Neural cell (in vitro differentiated cells): Measurements from ENCODE around the gene FGD3. TPM values are rescaled to one million over a fixed set of nuclear protein-coding genes. Genes with fewer than 3 reads are reported as not detected.

Experiments used
- H2AFZ ChIP-seq: fragments of 200-600, 300-800 bp; sonication (generic), shearing (Covaris generic); 2 replicates; pipeline ENCODE4 v1.6.0; 2014; ENCODE audit warnings: low read depth, mild to moderate bottlenecking, antibody characterized with exemption, low read length, moderate library complexity
- H3F3A ChIP-seq: fragments of 200-600 bp; shearing (Covaris generic); 2 replicates; pipeline ENCODE4 v1.6.1; 2016; ENCODE audit warnings: mild to moderate bottlenecking, moderate library complexity, mixed read lengths, antibody characterized with exemption, low read length; ENCODE audit not compliant: insufficient read depth, poor library complexity, severe bottlenecking
- H3K27ac ChIP-seq: fragments of 200-600, 300-800 bp; sonication (generic), shearing (Covaris generic); 2 replicates; pipeline ENCODE4 v1.5.1; 2014; ENCODE audit warnings: mild to moderate bottlenecking, low read length, moderate library complexity
- H3K27me3 ChIP-seq: fragments of 300-800, 200-600 bp; sonication (generic), shearing (Covaris generic); 2 replicates; pipeline ENCODE4 v1.6.0; 2014; ENCODE audit warnings: mild to moderate bottlenecking, low read depth, low read length, moderate library complexity; ENCODE audit not compliant: insufficient read depth
- H3K36me3 ChIP-seq: fragments of 300-800, 200-600 bp; sonication (generic), shearing (Covaris generic); 2 replicates; pipeline ENCODE4 v1.5.1; 2014; ENCODE audit warnings: mild to moderate bottlenecking, antibody characterized with exemption, low read length, moderate library complexity; ENCODE audit not compliant: insufficient read depth
- H3K4me2 ChIP-seq: fragments of 300-800, 200-600 bp; sonication (generic), shearing (Covaris generic); 2 replicates; pipeline ENCODE4 v1.6.0; 2014; ENCODE audit warnings: mild to moderate bottlenecking, low read length
- H3K4me3 ChIP-seq: fragments of 300-800, 200-600 bp; sonication (generic), shearing (Covaris generic); 2 replicates; pipeline ENCODE4 v1.5.1; 2014; ENCODE audit warnings: mild to moderate bottlenecking, low read length, moderate library complexity
- H3K79me2 ChIP-seq: fragments of 200-600 bp; shearing (Covaris generic); replicated peaks from 2 replicates; pipeline ENCODE4 v1.6.0; 2014; ENCODE audit warnings: mild to moderate bottlenecking, low read length, moderate library complexity; ENCODE audit not compliant: insufficient read depth
- H3K9ac ChIP-seq: fragments of 300-800, 200-600 bp; sonication (generic), shearing (Covaris generic); 2 replicates; pipeline ENCODE4 v1.6.1; 2016; ENCODE audit warnings: mild to moderate bottlenecking, low read length, mixed read lengths
- H3K9me2 ChIP-seq: fragments of 200-600 bp; shearing (Covaris generic); 2 replicates; pipeline ENCODE4 v1.6.1; 2016; ENCODE audit warnings: mild to moderate bottlenecking, low read length, mixed read lengths; ENCODE audit not compliant: insufficient read depth
- H3K9me3 ChIP-seq: fragments of 200-600, 300-800 bp; sonication (generic), shearing (Covaris generic); 2 replicates; pipeline ENCODE4 v1.6.1; 2016; ENCODE audit warnings: mild to moderate bottlenecking, mixed run types, low read length, moderate library complexity, mixed read lengths
- H4K20me1 ChIP-seq: fragments of 200-600 bp; shearing (Covaris generic); 2 replicates; pipeline ENCODE4 v1.6.1; 2016; ENCODE audit warnings: mild to moderate bottlenecking, mixed run types; ENCODE audit not compliant: insufficient read depth
- EP300 ChIP-seq: fragments of 450-650 bp; conservative IDR thresholded peaks from 2 replicates; pipeline ENCODE4 v1.6.1; 2014; ENCODE audit warnings: antibody characterized with exemption, mild to moderate bottlenecking, moderate library complexity; ENCODE audit not compliant: poor library complexity, severe bottlenecking
- EZH2 ChIP-seq: fragments of 200-600, 300-800 bp; shearing (Covaris generic), sonication (generic); IDR thresholded peaks from 2 replicates; pipeline ENCODE4 v1.6.1; 2014; ENCODE audit warnings: antibody characterized with exemption, low read length, borderline replicate concordance, mild to moderate bottlenecking; ENCODE audit not compliant: insufficient read depth, poor library complexity, severe bottlenecking
- MXI1 ChIP-seq: fragments of 450-650 bp; conservative IDR thresholded peaks from 2 replicates; pipeline ENCODE4 v1.6.1; 2014; ENCODE audit warnings: antibody characterized with exemption, mild to moderate bottlenecking; ENCODE audit not compliant: poor library complexity, severe bottlenecking
- POLR2AphosphoS5 ChIP-seq: IDR thresholded peaks from 2 replicates; pipeline ENCODE4 v1.6.1; 2012
- RAD21 ChIP-seq: fragments of 450-650 bp; conservative IDR thresholded peaks from 2 replicates; pipeline ENCODE4 v1.6.1; 2014; ENCODE audit warnings: antibody characterized with exemption, mild to moderate bottlenecking, moderate library complexity
- SMC3 ChIP-seq: fragments of 450-650 bp; conservative IDR thresholded peaks from 2 replicates; pipeline ENCODE4 v1.6.1; 2014; ENCODE audit warnings: antibody characterized with exemption, mild to moderate bottlenecking, moderate library complexity; ENCODE audit not compliant: poor library complexity
- TAF1 ChIP-seq: IDR thresholded peaks from 2 replicates; pipeline ENCODE4 v1.6.1; 2012; ENCODE audit warnings: low read depth
- polyA plus RNA-seq: library from polyadenylated mRNA; depleted of rRNA; stranded (reverse); fragments of >200 nt; gene quantifications from 2 replicates; pipeline ENCODE4 v1.2.3, GENCODE V29; 2014
- TF ChIP-seq, protein P1 (sequence below): IDR thresholded peaks from 2 replicates; pipeline ENCODE4 v1.6.1; 2012; ENCODE audit warnings: borderline replicate concordance
- TF ChIP-seq, protein P2 (sequence below): fragments of 450-650 bp; IDR thresholded peaks from 2 replicates; pipeline ENCODE4 v1.5.1; 2014; ENCODE audit warnings: antibody characterized with exemption, mild to moderate bottlenecking, moderate library complexity; ENCODE audit not compliant: poor library complexity, severe bottlenecking

Gene FGD3
- polyA plus RNA-seq, 1 donor from 2014 or later: 8.3 TPM

GRCh38 chr9:93080406-93080805, 133.1 kb downstream of the FGD3 start (continued):
- TF ChIP-seq EP300 (no peak), SMC3 (no peak)

DNA sequence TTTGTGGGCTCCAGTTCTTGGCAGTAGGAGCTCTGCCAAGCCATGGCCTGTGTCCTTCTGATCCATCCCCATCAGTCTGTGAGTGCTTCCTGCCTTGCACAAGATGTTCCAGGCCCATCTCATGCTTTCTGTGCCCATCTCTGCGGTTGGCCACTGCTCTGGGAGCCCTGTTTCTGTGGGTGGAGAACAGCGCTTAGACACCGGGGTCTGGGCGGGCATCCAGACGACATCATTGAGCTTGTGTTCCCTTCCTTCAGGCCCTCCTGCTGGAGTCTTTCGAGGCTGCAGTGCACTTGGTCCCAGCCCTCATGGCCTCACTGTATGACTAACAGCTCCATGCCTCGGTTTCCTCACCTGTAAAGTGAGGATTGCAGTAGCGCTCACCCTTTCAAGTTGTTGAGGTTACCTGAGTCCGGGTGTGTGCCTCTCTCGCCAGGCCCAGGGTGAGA, 133.8 kb downstream of the FGD3 start:
- Histone ChIP-seq H3K9ac (no peak overlapping the region), H3K27me3 (no peaks in the 10 kb centered on the region)
- TF ChIP-seq EZH2 (no peak), TAF1 (no peak), EP300 (no peak), POLR2AphosphoS5 (no peak), RAD21 (no peak), MXI1 (no peak), SMC3 (no peak)
- TF ChIP-seq, protein P1, sequence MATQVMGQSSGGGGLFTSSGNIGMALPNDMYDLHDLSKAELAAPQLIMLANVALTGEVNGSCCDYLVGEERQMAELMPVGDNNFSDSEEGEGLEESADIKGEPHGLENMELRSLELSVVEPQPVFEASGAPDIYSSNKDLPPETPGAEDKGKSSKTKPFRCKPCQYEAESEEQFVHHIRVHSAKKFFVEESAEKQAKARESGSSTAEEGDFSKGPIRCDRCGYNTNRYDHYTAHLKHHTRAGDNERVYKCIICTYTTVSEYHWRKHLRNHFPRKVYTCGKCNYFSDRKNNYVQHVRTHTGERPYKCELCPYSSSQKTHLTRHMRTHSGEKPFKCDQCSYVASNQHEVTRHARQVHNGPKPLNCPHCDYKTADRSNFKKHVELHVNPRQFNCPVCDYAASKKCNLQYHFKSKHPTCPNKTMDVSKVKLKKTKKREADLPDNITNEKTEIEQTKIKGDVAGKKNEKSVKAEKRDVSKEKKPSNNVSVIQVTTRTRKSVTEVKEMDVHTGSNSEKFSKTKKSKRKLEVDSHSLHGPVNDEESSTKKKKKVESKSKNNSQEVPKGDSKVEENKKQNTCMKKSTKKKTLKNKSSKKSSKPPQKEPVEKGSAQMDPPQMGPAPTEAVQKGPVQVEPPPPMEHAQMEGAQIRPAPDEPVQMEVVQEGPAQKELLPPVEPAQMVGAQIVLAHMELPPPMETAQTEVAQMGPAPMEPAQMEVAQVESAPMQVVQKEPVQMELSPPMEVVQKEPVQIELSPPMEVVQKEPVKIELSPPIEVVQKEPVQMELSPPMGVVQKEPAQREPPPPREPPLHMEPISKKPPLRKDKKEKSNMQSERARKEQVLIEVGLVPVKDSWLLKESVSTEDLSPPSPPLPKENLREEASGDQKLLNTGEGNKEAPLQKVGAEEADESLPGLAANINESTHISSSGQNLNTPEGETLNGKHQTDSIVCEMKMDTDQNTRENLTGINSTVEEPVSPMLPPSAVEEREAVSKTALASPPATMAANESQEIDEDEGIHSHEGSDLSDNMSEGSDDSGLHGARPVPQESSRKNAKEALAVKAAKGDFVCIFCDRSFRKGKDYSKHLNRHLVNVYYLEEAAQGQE: no peak
- TF ChIP-seq, protein P2, sequence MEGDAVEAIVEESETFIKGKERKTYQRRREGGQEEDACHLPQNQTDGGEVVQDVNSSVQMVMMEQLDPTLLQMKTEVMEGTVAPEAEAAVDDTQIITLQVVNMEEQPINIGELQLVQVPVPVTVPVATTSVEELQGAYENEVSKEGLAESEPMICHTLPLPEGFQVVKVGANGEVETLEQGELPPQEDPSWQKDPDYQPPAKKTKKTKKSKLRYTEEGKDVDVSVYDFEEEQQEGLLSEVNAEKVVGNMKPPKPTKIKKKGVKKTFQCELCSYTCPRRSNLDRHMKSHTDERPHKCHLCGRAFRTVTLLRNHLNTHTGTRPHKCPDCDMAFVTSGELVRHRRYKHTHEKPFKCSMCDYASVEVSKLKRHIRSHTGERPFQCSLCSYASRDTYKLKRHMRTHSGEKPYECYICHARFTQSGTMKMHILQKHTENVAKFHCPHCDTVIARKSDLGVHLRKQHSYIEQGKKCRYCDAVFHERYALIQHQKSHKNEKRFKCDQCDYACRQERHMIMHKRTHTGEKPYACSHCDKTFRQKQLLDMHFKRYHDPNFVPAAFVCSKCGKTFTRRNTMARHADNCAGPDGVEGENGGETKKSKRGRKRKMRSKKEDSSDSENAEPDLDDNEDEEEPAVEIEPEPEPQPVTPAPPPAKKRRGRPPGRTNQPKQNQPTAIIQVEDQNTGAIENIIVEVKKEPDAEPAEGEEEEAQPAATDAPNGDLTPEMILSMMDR: no peak

GRCh38 chr9:93081931-93082330, 134.6 kb downstream of the FGD3 start:
- H3K4me2 ChIP-seq: no peak overlapping the region
- no peak overlapping the region for H3K9ac ChIP-seq
- TF ChIP-seq TAF1 (no peak), RAD21 (no peak), POLR2AphosphoS5 (no peak), EZH2 (no peak), MXI1 (no peak), EP300 (no peak), SMC3 (no peak)
- TF ChIP-seq, protein P2: no peak
- TF ChIP-seq, protein P1: no peak

More for the DNA sequence above, 133.8 kb downstream of the FGD3 start:
- Histone ChIP-seq H3K9me3 (no peaks in the 10 kb centered on the region), H3K9me2 (no peaks in the 10 kb centered on the region), H3K79me2 (no peaks in the 10 kb centered on the region), H3F3A (no peaks in the 10 kb centered on the region), H3K27ac (no peak overlapping the region), H3K4me3 (no peak overlapping the region), H3K4me2 (no peak overlapping the region), H4K20me1 (no peaks in the 10 kb centered on the region), H3K36me3 (no peaks in the 10 kb centered on the region), H2AFZ (no peak overlapping the region)

More at GRCh38 chr9:93081931-93082330, 134.6 kb downstream of the FGD3 start:
- Histone ChIP-seq H3K9me3 (no peaks in the 10 kb centered on the region), H3F3A (no peaks in the 10 kb centered on the region), H3K27me3 (no peaks in the 10 kb centered on the region), H3K79me2 (no peaks in the 10 kb centered on the region), H2AFZ (no peak overlapping the region), H4K20me1 (no peaks in the 10 kb centered on the region), H3K9me2 (no peaks in the 10 kb centered on the region), H3K27ac (no peak overlapping the region), H3K36me3 (no peaks in the 10 kb centered on the region), H3K4me3 (no peak overlapping the region)
